C1 segment of cervical spinal cord (tissue), 14 donors: Measurements from ENCODE around the gene C11orf91.
"Not testable (repeated sequence)": the region's sequence is repeated elsewhere in the genome, so short reads cannot be mapped to it uniquely, and the experiment has no call there.

Source experiments
- DNase-seq, 14 donors: peaks; one replicate each; lab custom pipeline; 2025; lab: John Stamatoyannopoulos, UW

C11orf91 gene

GRCh38 chr11:33700502-33701271, at the start of gene C11orf91:
Gene C11orf91 (minus strand): TSS chr11:33700826. CDS start chr11:33700740, 86 bp downstream.
- peak; percentile 48 to 92 (median 77) for DNase-seq

DNA sequence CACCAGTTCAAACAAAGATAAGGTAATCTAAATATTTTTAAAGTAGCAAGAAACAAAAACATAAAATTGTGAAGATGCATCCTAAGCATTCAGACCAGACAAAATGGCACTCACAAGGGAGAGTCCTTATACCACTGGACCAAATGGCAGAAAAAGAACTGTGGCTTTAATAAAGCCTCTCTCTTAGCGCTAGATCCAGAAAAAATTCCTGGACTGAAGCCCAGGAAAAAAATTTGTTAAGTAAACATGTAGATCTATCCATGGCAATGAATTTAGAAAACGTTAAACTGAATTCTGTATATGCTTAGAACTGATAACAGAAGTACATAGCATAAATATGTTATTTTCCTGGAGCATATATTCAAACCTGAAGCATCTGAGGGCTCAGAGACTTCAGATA, 47.4 kb upstream of the C11orf91 start:
- no peak for DNase-seq

- DNase-seq: no peak
Measured at GRCh38 chr11:33743291-33743690, 42.7 kb upstream of the C11orf91 start.

- DNase-seq: no peak
Measured at GRCh38 chr11:33742249-33742851, 41.7 kb upstream of the C11orf91 start.

- no peak for DNase-seq
Measured at GRCh38 chr11:33741806-33742205, 41.2 kb upstream of the C11orf91 start.

GRCh38 chr11:33737362-33737821, 36.8 kb upstream of the C11orf91 start:
- DNase-seq: no peak

DNA sequence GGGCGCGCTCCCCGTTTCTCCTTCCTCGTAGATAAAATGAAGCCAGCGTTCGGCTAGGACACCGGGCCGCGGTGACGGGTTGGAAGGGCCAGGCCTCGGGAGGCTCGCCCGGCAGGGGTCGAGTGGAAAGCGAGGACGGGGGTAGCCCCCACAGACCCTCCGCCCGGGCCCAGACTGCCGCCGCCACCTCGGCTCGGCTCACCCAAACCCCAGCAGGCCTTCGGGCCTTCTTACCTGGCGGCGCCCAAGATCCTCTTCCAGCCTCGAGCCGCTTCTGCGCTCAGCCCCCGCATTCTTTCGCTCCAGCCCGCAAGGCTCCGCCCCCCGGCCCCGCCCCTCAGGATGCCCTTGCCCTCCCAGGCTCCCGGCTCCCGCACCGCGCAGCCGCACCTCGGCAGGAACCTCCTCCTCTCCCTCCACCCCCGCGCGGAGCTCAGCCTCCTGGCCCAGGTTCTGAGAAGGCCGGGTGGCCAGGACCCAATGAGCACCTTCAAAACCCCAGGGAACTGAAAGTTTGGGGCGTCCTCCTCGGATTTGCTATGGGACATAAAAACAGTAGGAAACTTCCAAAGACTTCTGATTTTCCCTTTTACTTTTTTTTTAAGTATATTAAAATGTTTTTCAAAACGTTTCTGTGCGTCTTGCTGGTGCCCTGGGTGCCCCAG, 35.7 kb upstream of the C11orf91 start, which contains the start of gene CD59:
CD59 (minus strand) TSS at position 276 of the 665 bp plus-strand sequence. CDS start 13,978 bp downstream, outside the sequence.
- peak; percentile 56 to 96 (median 86) for DNase-seq

GRCh38 chr11:33735271-33736147, 34.9 kb upstream of the C11orf91 start:
- peak in 5 of 14 donors; percentile 13 to 63 (median 43) for DNase-seq

DNA sequence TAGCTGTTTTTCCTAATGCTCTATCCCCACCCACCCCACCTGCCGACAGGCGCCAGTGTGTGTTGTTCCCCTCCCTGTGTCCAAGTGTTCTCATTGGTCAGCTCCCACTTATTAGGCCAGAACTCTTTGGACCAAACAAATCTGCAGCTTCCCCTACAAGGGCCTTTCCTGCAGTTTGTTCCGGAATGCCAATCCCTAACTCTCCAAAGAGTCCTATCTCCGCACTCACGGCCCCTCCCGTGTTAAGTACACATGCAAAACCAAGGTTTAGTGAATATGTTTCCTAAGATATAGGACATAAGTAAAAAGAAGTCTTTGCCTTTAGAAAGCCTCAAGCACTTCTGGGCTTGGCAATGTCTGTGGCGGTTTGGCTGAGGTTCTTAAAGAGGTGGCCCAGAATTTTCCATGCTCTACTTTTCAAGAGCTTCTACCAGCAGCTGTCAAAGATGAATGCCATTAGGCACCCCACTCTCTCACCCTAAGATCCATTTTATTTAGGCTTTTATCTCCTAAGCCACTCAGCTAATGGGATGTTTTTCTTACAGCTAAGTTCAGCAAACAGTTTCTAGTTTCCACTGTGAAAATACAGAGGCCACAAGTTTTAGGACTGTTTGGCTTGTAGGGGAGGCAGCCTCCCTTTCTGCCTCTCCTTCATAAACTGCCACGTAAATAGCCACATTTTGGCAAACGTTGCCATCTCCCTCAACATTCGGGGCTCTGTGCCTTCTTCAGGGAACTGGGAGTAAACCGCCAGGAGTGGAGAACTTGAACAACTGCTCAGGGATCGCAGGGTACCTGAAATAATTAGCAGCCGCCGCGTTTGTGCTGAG, 34.0 kb upstream of the C11orf91 start:
- peak in 7 of 14 donors; percentile 13 to 62 (median 23) for DNase-seq

DNA sequence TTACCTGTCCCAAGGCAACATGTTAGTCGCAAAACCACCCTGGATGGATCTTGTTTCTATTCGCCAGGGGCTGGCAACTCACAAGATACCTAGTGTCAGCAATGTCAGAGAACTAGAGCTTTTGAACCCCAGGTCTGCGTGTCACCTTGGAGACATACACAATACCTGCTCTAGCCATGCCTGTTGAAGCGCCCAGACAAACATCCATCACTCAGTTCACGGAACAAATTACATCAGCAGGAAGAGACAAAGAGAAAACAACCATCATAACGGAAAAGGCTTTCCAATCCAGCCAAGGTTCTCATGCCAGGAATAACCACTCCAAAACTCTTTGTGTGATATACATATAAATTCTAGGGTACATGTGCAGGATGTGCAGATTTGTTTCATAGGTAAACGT, 33.4 kb upstream of the C11orf91 start:
- DNase-seq: no peak

DNA sequence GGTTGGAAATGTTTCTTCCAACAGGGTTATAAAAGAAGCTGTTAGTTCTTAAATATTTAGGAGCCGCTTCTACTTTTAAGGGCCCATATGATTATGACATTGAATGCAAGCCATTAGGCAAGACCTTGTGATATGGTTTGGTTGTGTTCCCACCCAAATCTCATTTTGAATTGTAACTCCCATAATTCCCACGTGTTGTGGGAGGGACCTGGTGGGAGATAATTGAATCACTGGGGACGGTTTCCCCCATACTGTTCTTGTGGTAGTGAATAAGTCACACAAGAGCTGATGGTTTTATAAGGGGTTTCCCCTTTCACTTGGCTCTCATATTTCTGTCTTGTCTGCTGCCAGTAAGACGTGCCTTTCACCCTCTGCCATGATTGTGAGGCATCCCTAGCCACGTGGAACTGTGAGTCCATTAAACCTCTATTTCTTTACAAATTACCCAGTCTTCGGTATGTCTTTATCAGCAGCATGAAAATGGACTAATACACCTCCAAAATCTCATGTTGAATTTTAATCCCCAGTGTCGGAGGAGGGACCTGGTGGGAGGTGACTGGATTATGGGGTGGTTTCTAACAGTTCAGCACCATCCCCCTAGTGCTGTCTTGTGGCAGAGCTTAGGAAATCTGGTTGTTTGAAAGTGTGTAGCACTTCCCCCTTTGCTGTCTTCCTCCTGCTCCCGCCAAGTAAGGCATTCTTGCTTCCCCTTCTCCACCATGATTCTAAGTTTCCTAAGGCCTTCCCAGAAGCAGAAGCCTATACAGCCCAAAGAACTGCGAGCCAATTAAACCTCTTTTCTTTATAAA, 31.3 kb upstream of the C11orf91 start:
- DNase-seq: peak in 1 of 14 donors; percentile 18

DNA sequence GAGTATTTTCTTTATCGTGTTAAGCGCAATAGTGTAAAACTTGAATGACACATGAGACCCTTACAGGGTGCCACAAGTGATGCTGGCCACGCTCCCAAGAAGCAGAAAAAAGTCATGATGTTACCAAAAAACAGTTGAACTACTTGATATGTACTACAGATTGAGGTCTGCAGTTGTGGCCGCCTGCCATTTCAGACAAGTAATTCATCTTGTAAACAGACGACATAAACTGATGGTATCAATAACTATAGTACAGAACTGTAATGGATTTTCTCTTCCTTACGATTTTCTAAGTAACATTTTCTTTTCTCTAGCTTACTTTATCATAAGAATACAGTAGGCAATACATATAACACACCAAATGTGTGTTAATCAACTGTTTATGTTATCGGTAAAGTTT, 30.1 kb upstream of the C11orf91 start:
- no peak for DNase-seq

GRCh38 chr11:33729072-33729664, 28.5 kb upstream of the C11orf91 start:
- DNase-seq: not testable (repeated sequence)

GRCh38 chr11:33727539-33727938, 26.9 kb upstream of the C11orf91 start:
- DNase-seq: not testable (repeated sequence)

- DNase-seq: no peak
Measured at GRCh38 chr11:33725496-33725895, 24.9 kb upstream of the C11orf91 start.

DNA sequence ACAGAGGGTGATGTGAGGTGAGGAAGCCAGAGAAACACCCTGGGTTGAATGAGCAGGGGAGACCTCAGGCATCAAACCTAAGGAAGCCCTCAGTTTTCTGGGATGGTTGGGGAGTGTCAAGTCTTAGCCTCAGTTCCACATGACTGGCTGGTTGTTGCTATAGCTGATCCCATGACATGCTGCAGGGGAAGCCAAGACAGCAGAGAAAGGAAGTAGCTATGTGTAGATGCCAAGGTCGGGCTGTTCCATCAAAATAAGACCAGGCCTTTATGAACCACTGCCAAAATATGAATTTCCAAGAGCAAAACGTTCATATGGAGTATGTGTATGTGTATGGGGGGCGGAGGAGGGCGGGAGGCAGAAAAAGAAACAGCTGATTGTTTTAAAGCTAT, 24.0 kb upstream of the C11orf91 start:
- peak in 8 of 14 donors; percentile 10 to 52 (median 27) for DNase-seq

DNA sequence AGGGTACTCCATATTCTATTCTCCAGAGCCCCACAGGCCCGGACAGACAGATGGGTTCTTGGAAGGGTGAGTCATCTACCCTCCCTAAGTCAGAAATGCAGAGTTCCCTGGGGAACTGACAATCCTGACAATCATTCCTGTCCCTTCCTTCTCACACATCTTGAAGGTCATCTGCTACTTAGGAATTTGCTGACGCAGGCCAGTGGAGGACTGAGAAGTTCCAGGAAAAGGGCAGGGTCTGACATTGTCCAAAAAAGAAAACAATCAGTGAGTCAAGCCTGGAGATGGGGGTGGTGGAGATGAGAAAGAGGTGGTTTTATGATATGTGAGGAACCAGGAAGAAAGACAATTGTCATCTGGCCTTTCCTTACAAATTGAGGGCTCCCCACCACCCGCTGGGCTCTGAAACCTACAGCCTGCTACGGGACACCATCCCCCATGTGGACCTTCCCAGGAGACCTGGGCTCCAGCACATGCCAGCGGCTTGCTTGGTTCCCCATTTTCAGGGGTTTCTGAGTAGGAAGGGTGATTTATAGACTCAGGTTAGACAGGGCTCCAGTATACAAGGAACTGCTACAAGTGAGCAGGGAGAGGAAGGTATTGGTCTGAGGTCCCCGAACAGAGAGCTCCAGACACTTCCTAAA, 22.7 kb upstream of the C11orf91 start:
- DNase-seq: no peak

DNA sequence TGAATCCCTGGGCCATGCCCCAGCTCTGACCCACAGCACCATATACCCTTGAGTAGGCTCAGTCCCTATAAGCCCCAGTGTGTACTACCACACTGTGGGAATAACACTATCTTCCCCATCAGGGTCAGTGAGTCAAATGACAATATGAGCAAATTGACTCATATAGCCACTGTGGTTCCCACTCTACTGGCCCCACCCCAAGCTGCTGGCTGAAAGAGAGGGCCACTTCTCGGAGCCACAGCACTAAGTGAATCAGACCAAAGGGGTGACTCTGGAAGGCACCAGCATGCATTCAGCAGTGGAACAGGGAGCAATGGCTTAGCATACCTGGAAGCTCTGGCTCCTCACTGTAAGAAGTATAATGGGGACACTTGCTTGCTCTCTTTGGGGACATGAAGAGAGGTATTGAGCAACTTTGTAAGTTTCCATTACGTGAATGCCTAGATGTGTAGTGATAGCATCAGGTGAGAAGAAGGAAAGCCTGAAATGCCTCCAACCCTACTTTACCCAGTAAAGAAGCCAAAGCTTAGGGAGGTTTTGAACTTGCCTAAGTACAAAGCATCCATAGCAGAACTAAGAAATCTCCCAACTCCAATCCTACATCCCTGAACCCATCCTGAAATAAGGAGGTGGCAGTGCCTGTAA, 22.1 kb upstream of the C11orf91 start:
- peak in 1 of 14 donors; percentile 16 for DNase-seq
